Dermis microvascular lymphatic vessel endothelial cell (primary cell): ENCODE measurements around the gene INSRR. TPM values are rescaled to one million over a fixed set of nuclear protein-coding genes. Genes with fewer than 3 reads are reported as not detected.

ENCODE experiments used
- total RNA-seq: library from RNA; depleted of rRNA; stranded (reverse); fragments of >200 nt; gene quantifications from 2 replicates; pipeline ENCODE4 v1.2.1, GENCODE V29; 2014

The INSRR gene
- total RNA-seq, 1 donor from 2014 or later = not detected

Other genes with a start within 250 kb of the INSRR start
- gene HAPLN2, start 239.7 kb downstream of the INSRR start, total RNA-seq = 0.13 TPM in 1 of 2 replicates, not detected in the other
- gene BCAN, start 217.0 kb downstream of the INSRR start, total RNA-seq = not detected in 2 replicates
- 38.3 and 55.1 TPM in 2 replicates for gene NES, start 181.7 kb downstream of the INSRR start, total RNA-seq
- 0.25 TPM in 1 of 2 replicates, not detected in the other for gene CRABP2, start 153.5 kb downstream of the INSRR start, total RNA-seq
- gene METTL25B, start 130.6 kb downstream of the INSRR start, total RNA-seq = 7.3 and 12.4 TPM in 2 replicates
- 6.0 and 7.2 TPM in 2 replicates for gene ISG20L2, start 130.4 kb downstream of the INSRR start, total RNA-seq
- 29.8 and 46.7 TPM in 2 replicates for gene MRPL24, start 118.0 kb downstream of the INSRR start, total RNA-seq
- 93.6 and 114 TPM in 2 replicates for gene HDGF, start 107.4 kb downstream of the INSRR start, total RNA-seq
- gene PRCC, start 91.6 kb downstream of the INSRR start, total RNA-seq = 9.6 and 13.3 TPM in 2 replicates
- 0.13 TPM in 1 of 2 replicates, not detected in the other for gene SH2D2A, start 42.3 kb downstream of the INSRR start, total RNA-seq
- gene NTRK1, start 1.7 kb upstream of the INSRR start, total RNA-seq = not detected in 2 replicates
- gene PEAR1, start 34.6 kb upstream of the INSRR start, total RNA-seq = 10.9 and 25.2 TPM in 2 replicates
- gene LRRC71, start 61.5 kb upstream of the INSRR start, total RNA-seq = 0.13 TPM in 2 replicates
- gene ARHGEF11, start 186.6 kb upstream of the INSRR start, total RNA-seq = 18.4 and 22.5 TPM in 2 replicates
- gene ETV3L, start 240.7 kb upstream of the INSRR start, total RNA-seq = under 0.01 TPM in 1 of 2 replicates, not detected in the other